GM21737 (cell line): ENCODE data around the gene REST.
A peak's percentile ranks its signal among the peaks of the same experiment; 100 is the strongest.
"Not testable (repeated sequence)": the region's sequence is repeated elsewhere in the genome, so short reads cannot be mapped to it uniquely, and the experiment has no call there.

Experiments
- ATAC-seq: cut with Tn5 transposase; IDR thresholded peaks from one replicate; pipeline ENCODE4 v1.9.1; 2021; ENCODE audit warnings: mild to moderate bottlenecking, moderate library complexity; ENCODE audit not compliant: unreplicated experiment

REST gene, protein sequence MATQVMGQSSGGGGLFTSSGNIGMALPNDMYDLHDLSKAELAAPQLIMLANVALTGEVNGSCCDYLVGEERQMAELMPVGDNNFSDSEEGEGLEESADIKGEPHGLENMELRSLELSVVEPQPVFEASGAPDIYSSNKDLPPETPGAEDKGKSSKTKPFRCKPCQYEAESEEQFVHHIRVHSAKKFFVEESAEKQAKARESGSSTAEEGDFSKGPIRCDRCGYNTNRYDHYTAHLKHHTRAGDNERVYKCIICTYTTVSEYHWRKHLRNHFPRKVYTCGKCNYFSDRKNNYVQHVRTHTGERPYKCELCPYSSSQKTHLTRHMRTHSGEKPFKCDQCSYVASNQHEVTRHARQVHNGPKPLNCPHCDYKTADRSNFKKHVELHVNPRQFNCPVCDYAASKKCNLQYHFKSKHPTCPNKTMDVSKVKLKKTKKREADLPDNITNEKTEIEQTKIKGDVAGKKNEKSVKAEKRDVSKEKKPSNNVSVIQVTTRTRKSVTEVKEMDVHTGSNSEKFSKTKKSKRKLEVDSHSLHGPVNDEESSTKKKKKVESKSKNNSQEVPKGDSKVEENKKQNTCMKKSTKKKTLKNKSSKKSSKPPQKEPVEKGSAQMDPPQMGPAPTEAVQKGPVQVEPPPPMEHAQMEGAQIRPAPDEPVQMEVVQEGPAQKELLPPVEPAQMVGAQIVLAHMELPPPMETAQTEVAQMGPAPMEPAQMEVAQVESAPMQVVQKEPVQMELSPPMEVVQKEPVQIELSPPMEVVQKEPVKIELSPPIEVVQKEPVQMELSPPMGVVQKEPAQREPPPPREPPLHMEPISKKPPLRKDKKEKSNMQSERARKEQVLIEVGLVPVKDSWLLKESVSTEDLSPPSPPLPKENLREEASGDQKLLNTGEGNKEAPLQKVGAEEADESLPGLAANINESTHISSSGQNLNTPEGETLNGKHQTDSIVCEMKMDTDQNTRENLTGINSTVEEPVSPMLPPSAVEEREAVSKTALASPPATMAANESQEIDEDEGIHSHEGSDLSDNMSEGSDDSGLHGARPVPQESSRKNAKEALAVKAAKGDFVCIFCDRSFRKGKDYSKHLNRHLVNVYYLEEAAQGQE

DNA sequence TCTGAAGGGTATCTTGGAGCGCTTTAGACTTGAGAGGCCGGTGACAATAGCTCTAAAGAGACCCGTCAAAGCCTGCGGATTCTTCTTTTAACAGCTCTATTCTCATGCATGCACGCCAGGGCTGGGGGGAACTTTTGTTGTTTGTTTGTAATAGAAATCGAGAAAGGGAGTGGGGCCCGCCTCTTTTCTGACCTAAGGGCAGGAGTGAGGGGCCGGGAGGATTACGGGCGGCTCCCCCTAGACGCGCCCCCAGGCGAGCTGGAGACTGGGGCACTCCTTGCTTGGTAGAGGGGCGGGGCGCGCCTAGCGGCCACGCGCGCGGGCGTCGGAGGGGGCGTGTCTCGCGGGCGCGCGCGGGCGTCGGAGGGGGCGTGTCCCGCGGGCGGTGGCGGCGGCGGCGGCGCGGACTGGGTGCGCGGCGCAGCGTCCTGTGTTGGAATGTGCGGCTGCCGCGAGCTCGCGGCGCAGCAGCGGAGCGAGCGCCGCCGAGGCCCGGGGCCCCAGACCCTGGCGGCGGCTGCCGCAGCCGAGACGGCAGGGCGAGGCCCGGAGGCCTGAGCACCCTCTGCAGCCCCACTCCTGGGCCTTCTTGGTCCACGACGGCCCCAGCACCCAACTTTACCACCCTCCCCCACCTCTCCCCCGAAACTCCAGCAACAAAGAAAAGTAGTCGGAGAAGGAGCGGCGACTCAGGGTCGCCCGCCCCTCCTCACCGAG is at the start of gene REST:
TSS of gene REST (plus strand) at position 412 of the 717 bp plus-strand sequence. CDS start 2,739 bp downstream, outside the sequence.
- peak; percentile 51 for ATAC-seq

DNA sequence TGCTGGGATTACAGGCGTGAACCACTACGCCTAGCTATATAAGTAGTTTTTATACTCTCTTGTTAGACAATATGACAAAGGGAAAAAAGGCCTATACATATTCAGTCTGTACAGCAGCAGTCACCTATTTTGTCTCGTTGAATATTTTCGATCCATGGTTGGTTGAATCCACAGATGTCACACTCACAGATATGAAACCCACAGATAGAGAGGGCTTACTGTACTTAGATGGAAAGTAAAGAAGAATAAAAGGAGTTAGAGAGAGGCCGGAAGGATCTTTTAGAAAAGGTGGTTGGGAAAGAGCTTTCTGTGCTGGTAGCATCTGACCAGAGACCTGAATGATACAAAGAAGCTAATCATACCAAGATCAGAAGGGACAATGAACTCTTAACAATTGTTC is 47.9 kb upstream of the REST start:
- ATAC-seq = peak; percentile 72

DNA sequence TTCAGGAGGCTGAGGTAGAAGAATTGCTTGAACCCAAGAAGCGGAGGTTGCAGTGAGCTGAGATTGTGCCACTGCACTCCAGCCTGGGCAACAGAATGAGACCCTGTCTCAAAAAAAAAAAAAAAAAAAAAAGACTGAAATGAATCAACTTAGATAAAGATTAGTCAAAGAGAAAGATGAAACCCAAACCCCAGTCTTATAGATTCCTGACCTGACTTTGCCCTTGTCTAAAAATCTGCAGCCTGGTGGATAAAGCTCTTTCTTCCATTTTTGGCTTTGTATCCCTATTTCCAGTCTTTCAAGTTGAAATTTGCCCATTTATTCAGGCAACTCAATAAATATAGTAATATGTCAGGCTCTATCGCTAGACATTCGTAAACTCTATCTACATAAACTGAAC is 46.9 kb upstream of the REST start:
- no peak for ATAC-seq

DNA sequence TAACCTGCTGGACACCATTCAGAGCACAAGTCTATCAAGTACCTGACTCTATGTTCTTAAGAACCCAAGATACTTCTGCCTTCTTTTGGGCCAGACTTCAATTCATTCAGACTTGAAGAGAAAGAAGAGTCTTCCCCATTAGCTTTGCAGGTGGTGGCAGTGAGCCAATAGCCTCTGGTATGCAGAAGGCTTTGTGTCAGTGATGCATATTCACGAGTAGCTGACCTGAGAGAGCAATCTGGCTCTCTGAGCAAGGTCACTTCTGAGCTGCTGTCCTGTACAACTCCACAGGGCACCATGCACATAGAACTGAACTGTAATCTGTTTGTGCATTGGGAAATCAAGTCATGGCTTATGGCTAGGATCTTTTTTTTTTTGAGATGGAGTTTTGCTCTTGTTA is 46.3 kb upstream of the REST start:
- no peak for ATAC-seq

- ATAC-seq = no peak
These were observed 44.1 kb upstream of the REST start for GRCh38 chr4:56863441-56864139.

- no peak for ATAC-seq
These were observed 36.8 kb upstream of the REST start for GRCh38 chr4:56870946-56871345.

- ATAC-seq = no peak
These were observed 36.3 kb upstream of the REST start for GRCh38 chr4:56871371-56871866.

DNA sequence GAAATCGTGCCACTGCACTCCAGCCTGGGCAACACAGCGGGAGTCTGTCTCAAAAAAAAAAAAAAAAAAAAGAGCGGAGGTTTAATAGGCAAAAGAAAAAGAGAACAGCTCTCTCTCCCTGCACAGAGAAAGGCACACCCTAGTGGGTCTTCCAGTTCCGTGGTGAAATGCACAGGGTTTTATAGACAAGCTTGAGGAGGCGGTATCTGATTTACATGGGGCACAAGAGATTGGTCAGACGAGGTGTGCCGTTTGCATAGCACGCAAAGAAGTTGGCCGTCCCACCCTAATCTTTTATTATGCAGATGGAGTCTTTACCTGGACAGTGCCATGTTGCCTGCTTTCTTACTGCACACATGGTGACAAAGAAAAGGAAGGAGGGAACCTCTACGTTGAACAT is 33.5 kb upstream of the REST start:
- ATAC-seq = no peak

DNA sequence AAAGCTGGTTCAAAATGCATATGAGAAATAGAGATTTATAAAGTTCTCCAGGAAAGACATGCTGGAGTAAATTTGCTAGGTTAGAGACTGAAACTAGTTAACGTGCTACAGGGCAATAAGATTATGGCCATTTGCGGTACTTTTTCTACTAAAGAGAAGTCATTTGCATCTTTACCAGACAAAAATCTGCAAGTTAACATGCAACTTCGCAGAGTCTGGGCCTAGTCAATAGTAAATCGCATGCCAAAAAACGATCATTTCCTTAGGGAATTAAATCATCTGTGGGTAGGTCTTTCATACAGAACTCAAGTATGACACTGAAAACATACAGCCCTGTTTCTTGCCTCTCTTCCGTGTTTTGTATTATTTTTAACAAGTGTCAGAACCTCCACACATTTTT is 32.8 kb upstream of the REST start:
- ATAC-seq = no peak

GRCh38 chr4:56876264-56876663 is 31.4 kb upstream of the REST start:
- no peak for ATAC-seq

DNA sequence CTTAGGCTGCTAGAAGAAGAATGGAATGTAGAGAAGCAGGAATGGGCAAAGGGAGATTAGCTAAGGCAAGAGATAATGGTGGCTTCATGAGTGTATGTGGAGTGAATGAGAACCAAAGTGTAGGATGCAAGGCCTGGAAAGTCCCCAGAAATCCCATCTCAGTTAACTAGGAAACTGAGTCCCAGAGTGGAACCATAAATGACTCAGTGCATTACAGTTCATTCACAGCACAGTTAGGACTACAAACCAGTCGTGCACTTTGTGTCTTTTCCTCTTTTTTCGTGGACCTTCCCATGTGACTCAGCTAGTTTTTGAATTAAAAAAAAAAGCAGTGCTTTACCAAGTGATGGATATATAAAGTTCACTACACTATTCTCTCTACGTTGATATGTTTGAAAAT is 27.7 kb upstream of the REST start:
- ATAC-seq = no peak

DNA sequence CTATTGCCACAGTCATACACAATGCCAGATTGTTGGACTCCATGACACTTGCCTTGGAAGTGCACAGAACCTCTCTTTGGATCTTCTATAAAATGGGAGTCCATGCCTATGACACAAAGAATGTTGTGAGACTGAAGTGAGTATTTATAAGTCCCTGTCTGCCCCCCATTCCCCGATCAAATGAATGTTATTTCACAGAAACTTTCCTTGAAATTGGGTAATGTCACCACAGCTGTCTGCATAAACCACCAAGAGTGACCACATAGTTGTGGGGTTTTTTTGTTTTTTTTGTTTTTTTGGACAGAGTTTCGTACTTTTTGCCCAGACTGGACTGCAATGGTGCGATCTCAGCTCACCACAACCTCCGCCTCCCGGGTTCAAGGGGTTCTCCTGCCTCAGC is 27.1 kb upstream of the REST start:
- no peak for ATAC-seq

GRCh38 chr4:56884511-56884910 is 23.2 kb upstream of the REST start:
- not testable (repeated sequence) for ATAC-seq

GRCh38 chr4:56892691-56893090 is 15.0 kb upstream of the REST start:
- no peak for ATAC-seq

- not testable (repeated sequence) for ATAC-seq
These were observed 9.9 kb upstream of the REST start for GRCh38 chr4:56897842-56898241.

- ATAC-seq = not testable (repeated sequence)
These were observed 7.5 kb upstream of the REST start for GRCh38 chr4:56900186-56900585.

GRCh38 chr4:56902703-56903102 is 5.0 kb upstream of the REST start:
- ATAC-seq = no peak

DNA sequence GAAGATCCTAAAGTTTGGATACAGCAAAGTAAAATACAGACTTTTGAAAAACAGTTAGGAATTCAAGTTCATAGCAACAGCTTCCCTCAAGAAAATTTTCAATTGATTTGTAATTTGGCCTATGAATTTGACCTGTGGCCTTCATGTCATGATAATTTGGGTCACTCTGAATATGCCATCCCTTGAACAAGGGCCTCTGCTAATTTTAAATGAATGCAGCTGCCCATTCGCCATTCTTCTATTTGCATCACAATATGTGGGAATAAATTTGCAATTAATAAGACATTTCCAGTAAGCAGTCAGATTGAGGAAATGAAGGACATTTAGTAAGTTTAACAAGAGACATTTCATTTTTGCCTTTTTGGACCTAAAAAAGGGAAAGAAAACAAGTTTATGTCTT is 1.9 kb upstream of the REST start:
- ATAC-seq = no peak

- ATAC-seq = no peak
These were observed 959 bp upstream of the REST start for GRCh38 chr4:56906489-56907393.
